Brain pericyte (primary cell): ENCODE measurements around the gene TDRD10.

Source experiments
- DNase-seq: peaks from one replicate; pipeline ENCODE4 v3.0.0-alpha.2; 2012; ENCODE audit warnings: low read depth, low spot score

Gene TDRD10

DNA sequence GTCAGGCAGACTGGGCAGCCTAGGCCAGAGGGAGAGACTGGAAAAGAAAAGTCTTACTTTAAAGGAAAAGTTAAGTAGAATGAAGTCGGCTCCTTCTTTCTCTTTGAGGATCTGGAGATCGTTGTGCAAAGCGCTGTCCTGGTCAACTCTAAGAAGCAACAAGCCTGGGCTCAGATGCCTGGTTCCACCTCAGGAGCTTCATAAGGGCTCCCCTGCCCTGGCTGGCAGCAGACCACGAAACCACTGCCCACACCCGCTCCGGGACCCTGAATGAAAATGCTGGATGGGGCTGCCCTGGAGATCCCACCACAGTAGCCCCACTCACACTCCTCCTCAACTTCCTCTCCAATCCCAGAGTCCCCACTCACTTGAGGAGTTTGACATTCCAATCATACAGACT, 50.0 kb downstream of the TDRD10 start:
- no peak for DNase-seq

DNA sequence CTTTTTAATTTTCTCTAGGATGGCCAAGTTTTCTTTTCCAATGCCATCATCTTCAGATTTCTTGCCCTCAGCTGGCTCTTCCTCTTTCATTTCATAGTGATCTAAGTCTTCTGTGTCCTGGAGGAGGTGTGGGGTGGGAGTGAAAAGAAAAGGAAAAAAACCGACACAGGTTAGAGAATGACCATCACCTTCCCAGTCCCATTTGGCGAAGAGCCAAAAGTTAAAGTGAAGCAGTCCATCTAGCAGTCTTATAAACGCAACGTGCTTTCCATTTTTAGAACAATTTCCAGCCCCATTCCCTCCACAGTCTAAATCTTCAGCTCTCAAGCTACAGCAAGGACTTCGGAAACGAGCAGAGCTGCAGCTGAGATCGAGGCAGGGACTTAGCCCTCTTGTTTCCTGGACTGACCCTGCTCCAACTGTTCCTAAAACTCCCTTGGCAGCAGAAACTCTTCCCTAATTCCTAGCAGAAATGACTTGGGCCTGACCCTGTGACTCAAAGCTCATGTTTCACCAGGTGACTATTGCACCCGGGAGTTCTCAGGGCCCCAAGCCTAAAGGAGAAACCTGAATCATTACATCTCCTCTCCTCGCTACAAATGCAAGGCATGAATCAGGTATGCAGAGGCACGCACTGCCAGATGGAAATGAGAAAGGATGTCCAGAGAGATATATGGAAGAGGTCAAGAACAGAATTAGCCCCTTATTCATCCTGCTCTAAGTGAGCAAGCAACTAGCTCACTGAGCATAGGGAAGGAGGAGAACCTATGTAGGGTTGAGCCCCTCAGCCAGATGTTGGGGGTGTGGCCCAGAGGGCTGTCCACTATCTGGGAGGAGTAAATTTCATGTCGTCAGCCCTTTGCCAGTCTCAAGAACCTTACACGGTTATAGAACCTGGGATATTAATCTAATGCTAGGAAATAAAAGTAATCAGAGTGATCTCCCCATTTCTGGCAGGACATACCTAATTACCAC, 51.3 kb downstream of the TDRD10 start:
- no peak for DNase-seq

DNA sequence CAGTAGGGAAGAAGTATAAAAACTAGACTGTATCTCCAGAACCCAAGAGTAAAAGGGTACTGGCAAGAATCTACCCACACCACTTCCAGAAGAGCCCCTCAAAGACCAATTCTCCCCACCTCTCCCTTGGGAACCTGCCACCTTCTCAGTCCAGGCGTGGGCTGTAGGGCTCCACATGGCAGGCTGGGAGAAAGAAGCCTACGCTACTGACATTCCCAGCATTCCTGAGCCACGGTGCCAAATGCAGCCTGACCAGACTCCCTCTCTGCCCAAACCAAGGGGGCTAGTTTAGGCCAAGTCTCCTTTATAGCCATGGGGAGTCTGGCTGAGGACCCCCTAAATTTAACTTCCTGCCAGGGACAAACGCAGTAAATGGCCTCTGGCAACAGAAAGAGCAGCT, 54.4 kb downstream of the TDRD10 start:
- DNase-seq: no peak

DNA sequence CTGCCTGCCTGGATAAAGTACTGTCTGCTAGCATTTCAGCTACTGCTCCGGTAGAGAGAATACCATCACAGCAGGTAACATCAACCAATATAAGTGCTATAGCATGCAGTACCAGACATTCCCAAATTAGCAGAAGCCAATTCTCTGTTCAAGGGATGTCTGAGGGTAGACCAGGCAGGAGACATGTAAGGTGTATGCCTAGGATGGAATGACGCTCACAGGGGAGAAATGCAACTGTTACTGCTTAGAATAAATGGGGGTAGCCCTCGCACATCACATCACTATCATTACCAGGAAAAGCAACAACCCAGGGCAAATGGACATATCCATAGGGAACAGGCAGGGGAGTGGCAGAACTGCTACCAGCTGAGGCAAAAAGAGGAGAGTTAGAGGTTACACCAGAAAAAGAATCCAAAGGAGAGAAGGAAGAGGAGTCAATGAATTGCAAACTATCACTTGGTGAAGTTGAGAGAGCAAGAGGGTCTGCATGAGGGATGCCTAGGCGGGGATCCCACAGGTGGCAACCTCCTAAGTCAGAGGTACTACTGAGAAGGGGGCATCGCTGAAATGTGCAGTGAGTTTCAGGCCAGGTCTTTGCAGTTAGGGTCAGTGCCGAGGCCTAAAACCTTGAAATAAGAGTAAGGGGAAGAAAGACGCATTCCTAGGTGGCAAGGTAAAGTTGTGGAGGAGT, 55.4 kb downstream of the TDRD10 start:
- DNase-seq: no peak

DNA sequence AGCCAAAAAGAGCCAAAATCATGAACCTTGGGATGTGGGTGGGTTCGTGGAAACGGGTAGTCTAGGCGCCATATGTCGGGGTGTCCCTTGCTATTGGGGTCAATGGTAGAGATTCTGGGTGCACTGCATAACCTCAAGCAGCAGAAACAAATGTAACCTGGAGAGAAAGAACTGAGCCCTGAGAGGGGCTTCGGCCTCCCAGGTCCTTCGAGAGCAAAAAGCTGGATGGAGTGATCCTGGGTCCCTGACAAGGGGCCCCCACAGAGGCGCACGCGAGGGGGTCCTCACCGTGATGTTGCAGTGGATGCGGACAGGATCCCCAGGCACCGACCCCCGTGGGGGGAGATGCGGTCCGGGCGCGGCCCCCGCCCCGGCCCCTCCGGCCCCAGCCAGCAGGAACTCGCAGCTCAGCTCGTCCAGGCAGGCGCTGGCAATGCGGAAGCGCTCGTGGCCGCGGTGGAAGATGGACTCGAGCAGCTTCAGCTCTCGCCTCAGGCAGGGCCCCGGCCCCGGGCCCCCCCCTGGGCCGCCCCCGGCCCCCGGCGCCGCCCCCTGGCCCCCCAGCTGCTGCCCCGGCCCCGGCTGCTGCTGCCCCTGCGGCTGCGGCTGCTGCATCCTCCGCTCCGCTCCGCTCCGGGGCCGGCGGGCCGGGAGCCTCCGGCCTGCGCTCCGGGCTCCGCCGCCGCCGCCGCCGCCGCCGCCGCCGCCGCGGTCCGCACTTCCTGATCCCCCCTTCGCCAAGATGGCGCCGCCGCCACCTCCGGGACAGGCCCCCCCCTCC, 56.1 kb downstream of the TDRD10 start, which contains the start of gene UBE2Q1:
Gene UBE2Q1 (minus strand): TSS at position 724 of the 781 bp plus-strand sequence. CDS start 109 bp downstream, at position 615.
- no peak for DNase-seq

DNA sequence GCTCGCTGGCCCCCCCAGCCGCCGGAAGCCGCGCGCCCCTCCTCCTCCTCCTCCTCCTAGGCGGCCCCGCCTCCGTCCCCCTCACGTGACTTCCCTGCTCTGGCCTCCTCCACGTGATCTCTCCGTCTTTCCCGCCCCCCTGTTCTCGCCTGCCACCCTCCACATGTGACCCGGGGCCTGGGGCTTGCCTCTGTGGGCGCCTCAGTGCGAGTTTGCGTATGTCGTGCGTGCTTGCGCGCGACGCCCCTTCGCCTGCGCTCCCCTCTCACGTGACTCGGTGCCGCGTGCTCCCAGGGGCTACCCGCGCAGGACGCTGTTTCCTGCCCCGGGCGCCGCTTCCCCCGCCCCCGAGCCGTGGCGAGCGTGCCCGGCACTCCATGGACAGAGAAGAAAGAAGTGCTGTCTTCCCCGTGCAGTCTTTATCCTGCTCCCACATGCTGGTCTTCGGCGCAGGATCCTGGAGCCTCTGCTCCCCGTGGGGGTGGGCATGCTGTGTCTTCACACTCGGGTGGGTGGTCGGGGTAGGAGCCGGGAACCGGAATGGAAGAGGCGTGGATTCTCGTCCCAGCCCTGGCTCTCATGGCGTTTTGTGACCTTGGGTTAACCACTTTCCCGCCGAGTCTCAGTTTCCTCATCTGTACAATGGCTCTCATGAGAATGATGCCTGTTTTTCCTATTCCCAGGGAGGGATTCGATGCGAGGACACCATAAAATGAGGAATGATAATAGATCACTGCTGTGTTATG, 56.9 kb downstream of the TDRD10 start:
- DNase-seq: peak; percentile 98

DNA sequence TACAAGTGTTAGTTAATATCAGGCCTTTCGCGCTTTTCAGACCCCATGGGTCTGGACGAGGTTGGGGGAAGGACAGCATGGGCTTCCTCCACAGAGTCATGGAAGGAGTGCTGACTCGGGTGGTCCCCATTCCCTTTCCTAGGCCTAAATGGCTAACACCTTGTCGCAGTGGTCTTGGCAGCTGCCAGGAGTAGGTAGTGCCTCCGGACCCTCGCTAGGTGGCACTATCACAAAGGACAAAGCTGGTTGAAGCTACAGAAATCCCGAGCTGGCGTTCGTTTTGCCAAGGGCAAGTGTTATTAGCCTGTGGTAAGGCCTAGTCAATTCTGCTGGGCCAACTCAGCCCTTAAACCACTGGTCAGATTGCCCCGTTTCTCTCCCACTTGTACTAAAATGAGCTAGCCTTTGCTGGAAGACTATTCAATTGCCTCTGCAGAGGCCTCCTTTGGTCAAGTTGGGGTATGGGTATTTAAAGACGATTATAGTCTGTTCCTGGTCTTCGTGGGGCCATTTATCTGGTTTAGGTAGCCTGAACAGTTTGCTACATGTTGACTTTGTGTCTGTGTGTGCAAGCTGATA, 57.5 kb downstream of the TDRD10 start:
- DNase-seq: peak; percentile 75

DNA sequence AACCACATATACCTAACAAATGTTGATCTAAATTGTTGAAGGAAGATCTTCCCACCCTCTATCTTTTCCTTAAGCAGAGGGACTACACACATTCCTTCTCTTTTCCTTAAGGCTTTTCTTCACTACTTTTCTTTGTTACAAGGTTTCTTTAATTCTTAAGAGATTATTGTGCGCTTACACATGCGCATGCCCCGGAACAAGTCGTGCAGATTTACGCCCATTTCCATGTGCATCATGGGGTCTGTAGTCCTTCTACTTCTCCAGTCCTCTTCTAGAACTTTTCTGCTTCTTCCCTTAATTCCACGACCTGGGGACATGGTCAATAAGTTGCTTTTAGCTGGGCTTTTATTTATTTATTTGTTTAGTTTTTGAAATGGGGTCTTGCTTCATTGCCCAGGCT, 63.9 kb downstream of the TDRD10 start:
- DNase-seq: no peak

DNA sequence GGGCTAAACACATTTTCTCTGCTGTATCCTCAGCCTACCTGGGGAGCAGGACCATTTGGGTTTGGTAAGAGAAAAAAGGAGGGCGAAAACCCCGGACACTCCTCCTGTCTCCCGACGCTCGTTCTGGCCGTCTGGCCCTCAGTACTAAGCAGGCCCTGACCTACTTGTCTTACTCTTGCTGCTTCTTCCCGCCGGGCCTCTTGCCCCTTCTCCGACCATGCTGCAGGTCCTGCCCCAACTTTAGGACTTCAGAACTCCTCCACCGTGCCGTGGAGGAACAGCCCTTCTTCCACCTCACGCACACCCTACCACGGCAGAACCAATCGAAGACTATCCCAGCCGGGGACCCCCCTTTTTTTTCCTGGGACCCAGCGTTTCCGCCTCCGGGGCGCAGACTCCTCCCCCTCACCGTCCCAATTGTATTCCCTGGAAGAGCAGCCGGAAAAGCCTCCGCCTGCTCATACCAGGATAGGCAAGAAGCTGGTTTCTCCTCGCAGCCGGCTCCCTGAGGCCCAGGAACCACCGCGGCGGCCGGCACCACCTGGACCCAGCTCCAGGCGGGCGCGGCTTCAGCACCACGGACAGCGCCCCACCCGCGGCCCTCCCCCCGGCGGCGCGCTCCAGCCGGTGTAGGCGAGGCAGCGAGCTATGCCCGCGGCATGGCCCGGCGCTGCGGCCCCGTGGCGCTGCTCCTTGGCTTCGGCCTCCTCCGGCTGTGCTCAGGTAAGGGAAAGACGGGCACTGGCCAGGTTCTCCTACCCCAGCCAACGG, 65.6 kb downstream of the TDRD10 start, which contains the start of gene CHRNB2:
Gene CHRNB2 (plus strand): TSS at position 393 of the 771 bp plus-strand sequence. CDS start 267 bp downstream, at position 660.
- DNase-seq: no peak

DNA sequence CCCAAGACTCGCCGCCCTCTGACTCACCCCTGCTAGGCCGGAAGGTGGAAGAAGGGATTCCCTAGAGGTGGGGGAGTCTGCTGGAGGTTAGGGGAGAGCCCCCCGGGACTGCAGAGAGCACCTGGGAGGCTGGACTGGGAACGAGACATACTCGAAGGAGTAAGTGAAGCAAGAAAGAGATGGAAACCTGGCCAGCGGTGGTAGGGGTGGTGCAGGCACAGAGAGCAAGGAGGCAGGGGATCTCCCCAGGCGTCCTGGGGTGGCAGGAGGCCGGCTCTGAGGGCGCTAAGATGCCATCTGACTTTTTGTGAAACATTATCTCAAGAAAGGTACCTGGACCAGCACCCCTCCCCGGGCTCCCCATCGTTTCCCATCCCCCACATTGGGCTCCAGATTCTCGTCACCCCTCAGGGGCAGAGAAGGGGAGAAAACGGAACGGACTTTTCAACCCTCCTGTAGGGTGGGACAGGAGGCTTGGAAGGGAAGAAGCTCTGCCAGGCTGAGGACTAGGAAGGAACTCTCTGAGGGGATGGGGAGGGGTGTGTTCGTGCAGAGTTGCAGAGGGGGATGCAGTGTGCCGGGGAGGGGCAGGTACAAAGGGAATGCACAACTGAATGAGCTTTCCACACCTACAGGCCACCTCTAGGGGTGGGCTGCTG, 66.3 kb downstream of the TDRD10 start:
- no peak for DNase-seq

DNA sequence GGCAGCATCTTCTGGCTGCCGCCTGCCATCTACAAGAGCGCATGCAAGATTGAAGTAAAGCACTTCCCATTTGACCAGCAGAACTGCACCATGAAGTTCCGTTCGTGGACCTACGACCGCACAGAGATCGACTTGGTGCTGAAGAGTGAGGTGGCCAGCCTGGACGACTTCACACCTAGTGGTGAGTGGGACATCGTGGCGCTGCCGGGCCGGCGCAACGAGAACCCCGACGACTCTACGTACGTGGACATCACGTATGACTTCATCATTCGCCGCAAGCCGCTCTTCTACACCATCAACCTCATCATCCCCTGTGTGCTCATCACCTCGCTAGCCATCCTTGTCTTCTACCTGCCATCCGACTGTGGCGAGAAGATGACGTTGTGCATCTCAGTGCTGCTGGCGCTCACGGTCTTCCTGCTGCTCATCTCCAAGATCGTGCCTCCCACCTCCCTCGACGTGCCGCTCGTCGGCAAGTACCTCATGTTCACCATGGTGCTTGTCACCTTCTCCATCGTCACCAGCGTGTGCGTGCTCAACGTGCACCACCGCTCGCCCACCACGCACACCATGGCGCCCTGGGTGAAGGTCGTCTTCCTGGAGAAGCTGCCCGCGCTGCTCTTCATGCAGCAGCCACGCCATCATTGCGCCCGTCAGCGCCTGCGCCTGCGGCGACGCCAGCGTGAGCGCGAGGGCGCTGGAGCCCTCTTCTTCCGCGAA, 69.4 kb downstream of the TDRD10 start:
- DNase-seq: no peak

DNA sequence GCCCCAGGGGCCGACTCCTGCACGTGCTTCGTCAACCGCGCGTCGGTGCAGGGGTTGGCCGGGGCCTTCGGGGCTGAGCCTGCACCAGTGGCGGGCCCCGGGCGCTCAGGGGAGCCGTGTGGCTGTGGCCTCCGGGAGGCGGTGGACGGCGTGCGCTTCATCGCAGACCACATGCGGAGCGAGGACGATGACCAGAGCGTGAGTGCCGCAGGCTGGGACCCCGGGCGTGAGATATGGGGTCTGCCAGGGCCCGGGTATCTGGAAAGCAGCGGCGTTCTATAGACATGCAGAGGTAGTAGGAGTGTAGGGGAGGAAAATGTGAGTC, 69.9 kb downstream of the TDRD10 start:
- no peak for DNase-seq

DNA sequence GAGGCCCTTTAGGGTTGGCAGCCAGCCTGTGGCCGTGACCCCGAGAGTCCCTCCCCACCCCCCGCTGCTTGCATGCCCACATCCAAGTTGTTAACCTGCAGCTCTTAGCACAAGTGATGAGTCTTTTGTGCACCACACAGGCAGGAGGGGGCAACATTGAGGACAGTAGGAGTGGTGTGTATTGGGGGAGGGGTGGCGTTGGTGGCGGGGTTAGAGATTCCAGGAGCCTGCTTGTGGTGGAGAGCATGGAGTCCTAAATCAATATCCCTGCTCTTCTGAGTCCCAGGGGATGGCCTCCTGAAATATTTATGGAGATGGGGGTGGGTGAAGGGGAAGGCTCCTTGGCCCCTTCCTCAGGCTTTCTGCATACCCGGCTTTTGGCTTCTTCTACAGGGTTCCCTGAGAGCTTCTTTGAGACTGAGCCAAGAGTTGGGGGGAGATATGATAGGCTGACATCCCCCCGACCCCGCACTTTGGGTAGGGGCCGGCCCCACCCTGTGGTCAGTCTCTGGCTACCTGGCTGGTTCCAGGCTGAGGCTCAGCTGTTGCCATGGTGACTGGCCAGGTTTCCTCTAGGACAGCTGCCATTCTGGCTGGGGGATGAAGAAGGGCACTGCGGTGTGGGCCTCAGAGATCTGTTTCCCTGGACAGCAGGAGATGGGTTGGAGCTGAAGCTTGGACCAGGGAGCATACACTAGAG, 70.6 kb downstream of the TDRD10 start:
- DNase-seq: no peak

DNA sequence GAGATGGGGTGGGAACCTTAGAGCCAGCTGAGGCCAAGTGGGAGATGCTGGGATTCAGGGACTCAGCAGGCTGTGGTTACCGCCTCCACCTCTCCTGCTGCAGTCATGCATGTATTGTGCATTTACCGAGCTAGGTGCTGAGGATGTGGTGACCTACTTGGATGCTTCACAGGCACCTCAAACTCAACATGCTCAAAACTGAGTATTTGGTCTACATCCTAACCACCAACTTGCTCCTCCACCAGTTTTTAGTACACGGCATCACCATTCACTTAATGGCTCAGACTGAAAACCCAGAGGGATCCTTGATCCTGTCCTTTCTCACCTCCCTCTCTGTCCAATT, 71.1 kb downstream of the TDRD10 start:
- DNase-seq: no peak

DNA sequence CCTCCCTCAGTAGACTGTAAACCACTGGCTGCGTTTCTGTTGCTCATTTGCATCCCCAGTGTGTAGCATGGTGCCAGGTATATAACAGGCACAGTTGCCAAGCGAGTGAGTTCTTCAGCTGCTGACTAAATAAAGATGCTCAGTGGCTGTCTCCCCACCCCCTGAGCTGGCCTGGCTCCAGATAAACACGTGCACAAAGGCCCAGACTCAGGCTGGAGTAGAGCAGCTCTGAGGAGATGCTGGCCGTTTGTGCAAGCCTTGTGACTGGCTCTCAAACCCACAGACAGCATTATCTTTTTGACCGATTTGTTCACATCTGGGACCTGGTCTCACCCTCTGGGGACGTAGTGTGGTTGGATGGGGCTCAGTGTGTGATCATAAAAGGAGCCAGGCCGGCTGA, 72.7 kb downstream of the TDRD10 start:
- DNase-seq: no peak

DNA sequence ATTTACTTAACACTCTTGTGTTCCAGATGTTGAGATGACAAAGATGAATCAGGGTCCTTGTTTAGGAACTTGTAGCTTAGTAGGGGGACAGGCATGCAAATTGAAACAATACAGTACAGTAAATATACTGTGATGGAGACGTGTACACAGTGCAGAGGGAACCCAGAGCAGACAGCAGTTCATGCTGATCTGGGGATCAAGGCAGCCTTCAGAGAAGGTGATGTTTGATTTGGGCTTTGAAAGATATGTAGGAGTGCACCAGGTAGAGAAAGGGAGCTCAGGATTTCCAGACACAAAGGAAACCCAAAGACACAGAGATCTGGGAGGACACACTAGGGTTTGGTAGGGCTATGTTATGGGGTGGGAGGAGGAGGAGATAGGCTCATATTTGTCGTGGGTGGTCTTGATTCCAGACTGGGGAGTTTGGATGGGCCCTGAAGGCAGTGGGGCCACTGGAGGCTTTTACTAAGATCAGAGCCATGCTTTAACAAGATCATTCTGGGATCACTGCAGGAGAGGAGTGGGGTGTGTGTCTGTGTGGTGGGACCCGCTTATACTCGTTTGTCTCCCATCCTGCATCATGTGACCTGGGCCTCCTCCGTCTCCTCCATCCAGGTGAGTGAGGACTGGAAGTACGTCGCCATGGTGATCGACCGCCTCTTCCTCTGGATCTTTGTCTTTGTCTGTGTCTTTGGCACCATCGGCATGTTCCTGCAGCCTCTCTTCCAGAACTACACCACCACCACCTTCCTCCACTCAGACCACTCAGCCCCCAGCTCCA, 73.3 kb downstream of the TDRD10 start:
- no peak for DNase-seq

DNA sequence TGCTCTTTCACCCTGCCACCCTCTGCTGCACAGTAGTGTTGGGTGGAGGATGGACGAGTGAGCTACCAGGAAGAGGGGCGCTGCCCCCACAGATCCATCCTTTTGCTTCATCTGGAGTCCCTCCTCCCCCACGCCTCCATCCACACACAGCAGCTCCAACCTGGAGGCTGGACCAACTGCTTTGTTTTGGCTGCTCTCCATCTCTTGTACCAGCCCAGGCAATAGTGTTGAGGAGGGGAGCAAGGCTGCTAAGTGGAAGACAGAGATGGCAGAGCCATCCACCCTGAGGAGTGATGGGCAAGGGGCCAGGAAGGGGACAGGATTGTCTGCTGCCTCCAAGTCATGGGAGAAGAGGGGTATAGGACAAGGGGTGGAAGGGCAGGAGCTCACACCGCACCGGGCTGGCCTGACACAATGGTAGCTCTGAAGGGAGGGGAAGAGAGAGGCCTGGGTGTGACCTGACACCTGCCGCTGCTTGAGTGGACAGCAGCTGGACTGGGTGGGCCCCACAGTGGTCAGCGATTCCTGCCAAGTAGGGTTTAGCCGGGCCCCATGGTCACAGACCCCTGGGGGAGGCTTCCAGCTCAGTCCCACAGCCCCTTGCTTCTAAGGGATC, 74.0 kb downstream of the TDRD10 start:
- DNase-seq: no peak
